SHP77 (cell line): ENCODE results near the gene INPP4A.

Source experiments
- DNase-seq, 2 experiments: peaks; one replicate each; lab custom pipeline; 2025; lab: John Stamatoyannopoulos, UW

INPP4A gene

GRCh38 chr2:98460573-98461497 is 16.2 kb downstream of the INPP4A start:
- DNase-seq = peak in 1 of 2 experiments; percentile 24

DNA sequence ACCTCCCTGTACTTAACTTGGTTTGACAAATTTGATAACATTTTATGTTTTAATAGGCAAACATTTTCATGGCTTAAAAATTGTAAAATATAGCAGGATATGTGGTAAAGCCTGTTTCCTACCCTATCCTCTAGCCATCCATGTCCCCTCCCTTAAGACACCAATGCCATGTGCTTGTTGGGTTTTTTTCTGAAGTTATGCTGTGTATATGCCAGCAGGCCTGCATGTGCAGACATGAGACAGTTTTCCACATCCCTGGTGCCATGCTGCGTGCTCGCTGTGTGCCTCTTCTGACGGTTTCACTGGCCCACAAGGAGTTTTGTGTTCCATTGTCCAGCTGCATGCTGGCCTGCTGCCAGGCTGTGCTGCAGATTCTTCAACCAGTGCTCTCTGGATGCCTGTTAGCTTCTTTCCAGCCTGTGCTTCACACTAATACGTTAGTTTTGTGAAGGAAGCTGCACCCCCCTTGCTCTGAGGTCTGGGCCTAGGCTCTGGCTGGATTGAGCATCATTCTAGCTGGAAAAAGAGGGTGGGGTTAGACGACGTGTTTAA is 16.9 kb downstream of the INPP4A start:
- DNase-seq = peak; percentile 21 to 37

DNA sequence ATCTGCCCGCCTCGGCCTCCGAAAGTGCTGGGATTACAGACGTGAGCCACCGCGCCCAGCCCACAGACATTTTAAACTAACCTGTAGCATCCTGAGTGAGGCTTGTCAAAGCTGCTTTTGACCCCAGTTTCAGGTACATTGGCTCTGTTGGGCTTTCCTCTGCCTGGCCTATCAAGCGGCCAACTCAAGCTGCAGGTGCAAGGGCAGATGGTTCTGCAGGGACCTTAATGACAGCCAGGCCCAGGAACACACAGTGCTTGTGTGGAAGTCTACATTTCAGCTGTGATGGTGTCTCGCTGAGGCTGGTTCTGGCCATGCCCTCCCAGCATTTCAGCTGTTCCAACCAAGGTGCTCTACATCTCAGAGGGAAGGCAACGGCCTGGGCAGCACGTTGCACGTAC is 18.4 kb downstream of the INPP4A start:
- DNase-seq = peak in 1 of 2 experiments; percentile 44

- no peak for DNase-seq
These were observed 18.9 kb downstream of the INPP4A start for GRCh38 chr2:98463551-98463971.

DNA sequence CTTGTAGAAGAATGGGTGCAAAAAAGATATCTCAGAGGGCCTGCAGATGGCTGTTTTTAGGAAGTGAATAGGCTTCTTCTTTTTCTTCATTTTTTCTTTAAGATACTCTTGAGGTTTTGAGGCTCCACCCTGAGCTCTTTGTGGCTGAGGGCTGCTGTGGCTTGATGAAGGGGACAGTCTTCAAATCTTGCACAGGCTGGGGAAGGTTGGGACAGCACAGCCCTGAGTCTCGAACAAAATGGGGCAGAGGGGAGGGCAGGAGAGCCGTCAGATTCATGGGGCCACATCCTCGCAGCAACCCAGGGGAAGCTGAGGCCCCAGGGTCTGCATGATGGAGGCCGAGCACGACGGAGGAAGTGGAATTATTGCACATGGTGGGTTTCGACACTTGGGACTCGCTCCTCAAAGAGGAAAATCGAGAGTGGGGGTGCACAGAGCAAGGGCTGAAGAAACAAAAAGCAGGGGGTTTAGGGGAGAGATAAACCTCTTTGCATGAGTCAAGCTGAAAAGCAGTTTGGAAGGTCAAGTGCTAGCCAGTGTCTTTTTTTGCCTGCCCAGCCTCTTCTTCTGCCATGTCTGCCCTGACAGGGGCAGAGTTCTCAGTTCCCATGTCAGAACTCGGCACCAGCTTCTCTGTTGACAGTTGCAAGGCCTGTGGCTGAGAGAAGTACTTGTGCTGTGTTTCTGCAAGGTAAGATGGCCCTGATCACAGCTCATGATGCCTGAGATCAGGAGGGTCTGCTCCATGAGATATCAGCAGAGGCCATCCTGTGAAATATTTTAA is 19.5 kb downstream of the INPP4A start:
- DNase-seq = no peak

DNA sequence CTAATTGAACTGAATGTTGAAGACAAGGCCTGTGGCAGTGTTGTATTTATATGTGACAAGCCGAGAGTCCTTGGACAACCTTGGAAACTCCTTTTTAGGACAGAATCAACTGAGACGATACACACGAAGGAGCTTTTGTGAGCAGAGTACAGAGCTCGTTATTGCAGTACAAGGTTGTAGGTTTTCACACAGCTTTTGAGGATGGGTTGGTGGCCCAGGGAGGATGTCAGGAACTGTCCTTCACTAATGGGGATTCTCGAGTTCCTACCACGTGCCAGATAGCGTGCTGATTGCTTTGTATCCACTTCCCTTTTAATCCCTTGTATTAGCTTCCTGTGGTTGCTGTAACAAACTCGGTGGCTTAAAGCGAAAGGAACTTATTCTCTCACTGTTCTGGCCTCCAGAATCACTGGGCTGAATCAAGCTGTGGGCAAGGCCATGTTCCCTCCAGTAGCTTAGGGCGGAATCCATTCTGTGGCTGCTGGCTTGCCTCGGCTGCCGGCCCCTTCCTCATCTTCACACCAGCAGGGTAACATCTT is 20.2 kb downstream of the INPP4A start:
- no peak for DNase-seq

- peak; percentile 80 to 83 for DNase-seq
These were observed 21.0 kb downstream of the INPP4A start for GRCh38 chr2:98465456-98466226.

DNA sequence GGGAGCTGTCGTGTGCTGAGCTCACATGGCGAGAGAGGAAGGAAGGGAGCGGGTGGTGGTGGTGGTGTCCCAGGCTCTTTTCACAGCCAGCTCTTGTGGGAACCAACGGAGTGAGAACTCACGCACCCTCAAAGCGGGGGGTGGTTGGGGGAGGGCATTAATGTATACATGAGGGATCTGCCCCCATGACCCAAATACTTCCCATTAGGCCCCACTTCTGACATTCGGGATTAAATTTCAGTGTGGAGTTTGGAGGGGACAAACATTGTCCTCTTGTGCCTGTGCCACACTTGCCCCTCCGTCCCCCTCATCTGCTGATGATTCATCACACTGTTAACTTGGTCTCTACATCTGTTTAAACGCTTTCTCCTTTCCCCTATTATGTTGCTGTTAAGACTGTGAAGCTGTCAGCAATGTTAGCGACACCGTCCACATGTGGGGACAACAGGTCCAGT is 22.5 kb downstream of the INPP4A start:
- DNase-seq = no peak

DNA sequence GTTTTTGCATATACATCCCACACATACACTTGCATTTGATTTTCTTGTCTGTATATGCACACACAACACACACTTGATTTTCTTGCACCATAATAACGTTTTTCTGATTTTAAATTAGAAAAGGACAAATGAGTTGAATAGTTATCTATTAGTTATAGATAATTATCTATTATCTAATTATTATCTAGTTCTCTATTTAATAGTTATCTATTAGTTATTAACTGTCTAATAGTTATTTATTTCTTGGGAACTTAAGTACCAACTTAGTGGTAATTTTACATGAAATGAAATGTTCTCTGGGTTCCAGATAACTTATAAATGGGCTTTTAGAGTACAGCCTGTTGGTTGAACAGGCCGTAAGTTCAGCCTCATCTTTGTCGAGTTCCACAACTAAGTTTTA is 23.0 kb downstream of the INPP4A start:
- DNase-seq = no peak

DNA sequence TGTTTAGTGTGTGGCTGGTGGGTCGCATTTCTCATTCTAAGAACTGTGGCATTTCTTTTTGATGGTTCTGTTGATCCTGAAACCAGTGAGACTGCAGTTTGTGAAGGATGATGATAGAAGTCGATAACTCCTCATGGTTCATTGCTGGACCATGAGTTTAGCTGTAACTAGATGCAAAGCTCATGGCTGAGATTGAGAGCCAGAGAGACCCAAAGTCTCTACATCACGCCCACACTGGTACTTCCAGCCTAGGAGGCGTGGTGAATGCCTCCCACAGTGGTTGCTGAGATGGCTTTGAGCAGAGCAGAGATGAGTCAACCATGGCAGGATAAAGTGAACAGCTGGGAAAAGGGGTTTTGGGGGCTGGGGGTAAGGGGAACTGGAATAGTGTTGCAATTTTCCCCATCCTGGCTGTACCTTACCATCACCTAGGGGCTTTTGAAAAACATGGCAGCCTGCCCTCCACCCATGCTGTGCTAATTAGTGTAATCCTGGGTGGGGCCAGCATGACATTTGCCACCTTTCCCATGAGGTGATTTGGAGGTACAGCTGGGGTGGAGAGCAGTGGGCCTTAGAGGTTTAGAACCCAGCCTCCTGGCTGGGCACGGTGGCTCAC is 24.1 kb downstream of the INPP4A start:
- no peak for DNase-seq

DNA sequence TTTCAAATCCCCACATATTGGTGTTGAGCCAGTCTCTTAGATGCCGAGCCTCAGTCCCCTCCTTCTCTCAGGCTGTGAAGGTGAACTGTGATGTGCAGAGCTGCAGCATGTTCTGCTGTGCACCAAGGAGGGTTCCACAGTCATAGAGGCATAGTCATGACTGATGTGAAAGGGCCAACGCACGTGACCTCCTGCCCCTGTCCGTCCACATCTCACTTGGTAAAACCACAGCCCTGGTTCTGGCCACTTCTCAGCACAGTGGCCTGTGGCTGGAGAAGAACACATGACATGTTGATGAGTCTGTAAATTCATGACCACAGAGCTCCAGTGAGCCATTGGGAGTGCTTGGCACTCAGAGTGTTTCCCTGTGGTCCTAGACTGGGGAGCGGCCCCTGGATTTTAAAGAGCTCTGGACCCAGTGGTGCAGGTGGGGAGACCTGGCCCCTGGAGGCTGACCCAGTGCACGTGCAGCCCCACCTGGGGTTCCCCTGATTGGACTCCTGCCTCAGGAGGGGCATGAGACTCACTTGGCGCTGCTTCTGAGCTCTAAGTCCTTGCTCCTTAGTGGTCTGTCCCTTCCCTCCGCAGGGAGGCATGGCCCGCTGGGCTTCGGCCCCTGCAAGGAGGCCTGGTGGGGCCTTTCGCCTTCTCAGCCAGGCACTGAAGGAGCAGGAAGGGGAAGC is 25.3 kb downstream of the INPP4A start:
- DNase-seq = no peak

- DNase-seq = no peak
These were observed 26.2 kb downstream of the INPP4A start for GRCh38 chr2:98470851-98471255.

DNA sequence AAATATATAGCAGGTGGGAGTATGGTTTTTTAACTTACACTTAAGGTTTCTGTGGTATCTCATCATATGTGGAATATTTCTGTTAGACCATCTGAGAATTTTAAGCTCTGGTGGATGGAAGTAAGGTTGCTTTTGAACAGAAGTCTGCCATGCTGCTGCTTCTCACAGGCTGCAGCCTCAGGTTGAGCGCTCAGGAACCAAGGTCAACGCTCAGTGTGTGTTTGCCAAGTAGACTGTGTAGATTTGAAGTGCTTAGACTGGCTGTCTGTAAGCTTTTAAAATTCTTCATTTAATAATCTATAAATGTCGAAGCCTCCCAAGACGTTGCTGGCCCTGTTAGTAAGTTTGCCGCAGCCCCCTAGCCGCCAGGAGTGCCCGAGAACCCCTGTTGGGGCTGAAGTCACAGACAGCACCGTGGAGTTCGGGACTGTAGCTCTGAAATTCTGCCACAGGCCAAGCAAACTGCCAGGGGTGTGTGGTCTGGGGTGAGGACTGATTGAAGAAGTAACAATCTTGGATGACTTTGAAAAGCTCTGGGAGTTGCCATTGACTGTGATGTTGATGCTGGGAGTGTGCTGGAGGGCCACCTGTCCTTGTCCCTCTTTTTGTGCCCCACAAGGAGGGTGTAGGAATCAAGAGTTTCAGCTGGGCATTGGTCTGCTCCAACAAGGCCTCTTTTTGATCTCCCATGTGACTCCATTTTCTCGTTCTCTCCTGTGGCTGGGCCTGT is 26.9 kb downstream of the INPP4A start:
- DNase-seq = no peak

DNA sequence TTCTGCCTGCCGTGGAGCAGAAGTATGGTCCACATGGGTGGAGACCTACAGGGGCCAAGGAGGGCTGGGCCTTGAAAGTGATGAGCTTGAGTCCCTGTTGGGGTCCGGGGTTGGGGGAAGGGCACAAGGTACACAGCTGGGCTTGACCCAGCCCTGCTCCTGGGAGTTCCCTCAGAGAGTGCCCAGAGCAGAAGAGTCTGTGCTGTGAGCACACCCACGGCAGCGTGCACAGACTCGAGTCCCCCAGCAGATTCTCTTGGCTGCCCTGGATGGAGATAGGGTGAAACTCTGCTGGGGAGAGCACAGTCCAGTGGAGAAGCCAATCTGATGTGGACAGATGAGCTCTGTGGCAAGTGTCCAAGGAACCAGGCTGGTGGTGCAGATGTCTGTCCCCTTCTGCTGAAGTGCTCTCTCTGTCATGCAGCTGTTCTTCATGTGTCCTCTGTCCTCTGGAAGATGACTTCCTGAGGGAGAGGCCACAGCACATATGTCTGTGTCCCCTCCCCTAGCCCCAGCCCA is 27.5 kb downstream of the INPP4A start:
- DNase-seq = peak; percentile 35 to 70

DNA sequence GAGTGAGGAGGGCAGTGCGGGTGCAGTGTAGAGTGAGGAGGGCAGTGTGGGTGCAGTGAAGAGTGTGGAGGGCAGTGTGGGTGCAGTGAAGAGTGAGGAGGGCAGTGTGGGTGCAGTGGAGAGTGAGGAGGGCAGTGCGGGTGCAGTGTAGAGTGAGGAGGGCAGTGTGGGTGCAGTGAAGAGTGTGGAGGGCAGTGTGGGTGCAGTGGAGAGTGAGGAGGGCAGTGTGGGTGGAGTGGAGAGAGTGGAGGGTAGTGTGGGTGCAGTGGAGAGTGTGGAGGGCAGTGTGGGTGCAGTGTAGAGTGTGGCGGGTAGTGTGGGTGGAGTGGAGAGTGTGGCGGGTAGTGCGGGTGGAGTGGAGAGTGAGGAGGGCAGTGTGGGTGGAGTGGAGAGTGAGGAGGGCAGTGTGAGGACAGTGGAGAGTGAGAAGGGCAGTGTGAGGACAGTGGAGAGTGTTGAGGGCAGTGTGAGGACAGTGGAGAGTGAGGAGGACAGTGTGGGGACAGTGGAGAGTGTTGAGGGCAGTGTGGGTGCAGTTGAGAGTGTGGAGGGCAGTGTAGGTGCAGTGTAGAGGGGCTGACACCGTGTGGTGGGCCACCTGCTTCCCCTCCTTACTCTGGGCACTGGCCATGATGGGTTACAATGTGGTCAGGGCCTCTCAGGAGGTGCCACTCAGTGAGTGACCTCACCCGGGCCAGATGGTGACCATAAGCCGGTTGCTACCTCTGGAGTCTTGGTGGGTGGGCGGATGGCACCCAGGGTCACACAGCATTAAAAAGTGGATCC is 28.5 kb downstream of the INPP4A start:
- DNase-seq = no peak

DNA sequence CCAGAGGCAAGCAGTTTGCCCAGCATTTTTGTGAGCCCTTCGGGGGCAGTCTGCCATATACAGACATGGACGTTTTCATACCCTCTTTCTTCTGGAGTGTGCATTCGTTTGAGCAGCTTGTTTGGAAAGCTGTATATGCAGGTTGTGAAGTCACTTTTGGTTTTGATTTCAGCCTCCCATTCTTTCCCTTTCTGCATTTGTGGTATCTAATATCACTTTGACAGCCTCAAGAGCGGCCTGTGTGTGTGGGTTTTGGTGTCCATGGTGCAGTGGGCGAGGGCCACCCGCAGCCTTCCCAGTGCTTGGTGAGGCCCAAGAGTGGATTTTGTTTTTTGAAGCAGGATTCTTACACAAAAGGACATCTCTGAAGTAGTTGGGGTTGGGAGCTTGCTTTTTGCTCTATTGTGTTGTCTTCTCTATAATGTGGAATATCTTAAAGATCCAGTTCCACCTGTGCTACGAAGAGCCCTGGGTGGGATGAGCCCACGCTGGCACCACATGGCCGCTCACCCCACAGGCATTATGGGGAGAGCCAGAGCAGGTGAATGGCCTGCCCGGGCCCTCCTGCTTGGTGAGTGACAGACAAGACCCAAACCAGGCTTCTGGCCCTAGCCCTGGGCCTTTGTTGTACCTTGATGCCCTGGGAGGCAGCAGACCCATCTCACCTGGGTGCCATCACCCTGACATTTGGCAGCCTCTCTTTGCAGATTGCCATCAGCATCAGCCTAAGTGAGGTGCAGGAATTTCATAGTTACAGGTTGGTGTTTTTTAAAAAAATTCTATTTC is 29.5 kb downstream of the INPP4A start:
- no peak for DNase-seq

- DNase-seq = peak; percentile 15 to 31
These were observed 30.4 kb downstream of the INPP4A start for GRCh38 chr2:98474979-98475632.
